Ishikawa (cell line): ENCODE measurements around the gene MKRN1.

Source experiments
- CREB1 ChIP-seq: IDR thresholded peaks from 2 replicates; pipeline ENCODE4 v1.6.1; 2012; ENCODE audit warnings: low read depth
- EP300 ChIP-seq: IDR thresholded peaks from 2 replicates; pipeline ENCODE4 v1.6.1; 2012; ENCODE audit warnings: borderline replicate concordance
- RAD21 ChIP-seq: IDR thresholded peaks from 2 replicates; pipeline ENCODE4 v1.6.1; 2012; ENCODE audit warnings: low read depth
- TAF1 ChIP-seq: IDR thresholded peaks from 2 replicates; pipeline ENCODE4 v1.6.1; 2012; ENCODE audit warnings: low read depth, mild to moderate bottlenecking
- TEAD4 ChIP-seq: IDR thresholded peaks from 2 replicates; pipeline ENCODE4 v1.6.1; 2012
- YY1 ChIP-seq: IDR thresholded peaks from 2 replicates; pipeline ENCODE4 v1.6.1; 2012; ENCODE audit warnings: low read depth
- TF ChIP-seq, protein P1 (sequence below): IDR thresholded peaks from 2 replicates; pipeline ENCODE4 v1.6.1; 2012; ENCODE audit warnings: low read depth, mild to moderate bottlenecking

DNA sequence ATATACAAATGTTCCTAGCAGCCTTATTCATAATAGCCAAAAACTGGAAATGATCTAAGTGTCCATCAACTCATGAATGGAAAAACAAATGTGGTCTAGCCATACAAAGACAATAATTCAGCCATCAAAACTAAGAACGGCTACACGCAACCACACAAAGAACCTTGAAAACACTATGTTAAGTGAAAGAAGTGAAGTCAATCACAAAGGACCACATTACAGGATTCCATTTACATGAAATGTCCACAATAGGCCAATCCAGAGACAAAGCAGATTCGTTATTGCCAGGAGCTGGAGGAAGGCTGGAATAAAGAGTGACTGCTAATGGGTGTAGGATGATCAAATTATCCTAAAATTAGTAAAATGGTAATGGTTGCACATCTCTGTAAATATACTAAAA, 21.1 kb downstream of the MKRN1 start:
- no peak for TF ChIP-seq CREB1
- no peak for TF ChIP-seq EP300
- TF ChIP-seq, protein P1, sequence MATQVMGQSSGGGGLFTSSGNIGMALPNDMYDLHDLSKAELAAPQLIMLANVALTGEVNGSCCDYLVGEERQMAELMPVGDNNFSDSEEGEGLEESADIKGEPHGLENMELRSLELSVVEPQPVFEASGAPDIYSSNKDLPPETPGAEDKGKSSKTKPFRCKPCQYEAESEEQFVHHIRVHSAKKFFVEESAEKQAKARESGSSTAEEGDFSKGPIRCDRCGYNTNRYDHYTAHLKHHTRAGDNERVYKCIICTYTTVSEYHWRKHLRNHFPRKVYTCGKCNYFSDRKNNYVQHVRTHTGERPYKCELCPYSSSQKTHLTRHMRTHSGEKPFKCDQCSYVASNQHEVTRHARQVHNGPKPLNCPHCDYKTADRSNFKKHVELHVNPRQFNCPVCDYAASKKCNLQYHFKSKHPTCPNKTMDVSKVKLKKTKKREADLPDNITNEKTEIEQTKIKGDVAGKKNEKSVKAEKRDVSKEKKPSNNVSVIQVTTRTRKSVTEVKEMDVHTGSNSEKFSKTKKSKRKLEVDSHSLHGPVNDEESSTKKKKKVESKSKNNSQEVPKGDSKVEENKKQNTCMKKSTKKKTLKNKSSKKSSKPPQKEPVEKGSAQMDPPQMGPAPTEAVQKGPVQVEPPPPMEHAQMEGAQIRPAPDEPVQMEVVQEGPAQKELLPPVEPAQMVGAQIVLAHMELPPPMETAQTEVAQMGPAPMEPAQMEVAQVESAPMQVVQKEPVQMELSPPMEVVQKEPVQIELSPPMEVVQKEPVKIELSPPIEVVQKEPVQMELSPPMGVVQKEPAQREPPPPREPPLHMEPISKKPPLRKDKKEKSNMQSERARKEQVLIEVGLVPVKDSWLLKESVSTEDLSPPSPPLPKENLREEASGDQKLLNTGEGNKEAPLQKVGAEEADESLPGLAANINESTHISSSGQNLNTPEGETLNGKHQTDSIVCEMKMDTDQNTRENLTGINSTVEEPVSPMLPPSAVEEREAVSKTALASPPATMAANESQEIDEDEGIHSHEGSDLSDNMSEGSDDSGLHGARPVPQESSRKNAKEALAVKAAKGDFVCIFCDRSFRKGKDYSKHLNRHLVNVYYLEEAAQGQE, result no peak
- no peak for TF ChIP-seq TEAD4
- TF ChIP-seq TAF1, result no peak
- TF ChIP-seq RAD21, result no peak
- no peak for TF ChIP-seq YY1
